HG03460 (cell line): ENCODE data around the gene PCDH1.

Experiments used
- ATAC-seq: cut with Tn5 transposase; IDR thresholded peaks from one replicate; pipeline ENCODE4 v1.9.1; 2021; ENCODE audit not compliant: unreplicated experiment

The PCDH1 gene

GRCh38 chr5:141878186-141878710 is at the start of gene PCDH1:
Gene PCDH1 (minus strand): TSS chr5:141878410. CDS start chr5:141878262, 148 bp downstream.
- ATAC-seq: no peak

GRCh38 chr5:141926434-141926833 is 48.2 kb upstream of the PCDH1 start:
- ATAC-seq: no peak

- peak; percentile 97 for ATAC-seq
Observed at GRCh38 chr5:141923448-141924313, 45.5 kb upstream of the PCDH1 start, which contains the start of gene DELE1. Gene DELE1 (plus strand): TSS chr5:141923871. CDS start chr5:141923942, 71 bp downstream.

GRCh38 chr5:141922827-141923447 is 44.7 kb upstream of the PCDH1 start:
- peak; percentile 7 for ATAC-seq

GRCh38 chr5:141920771-141921170 is 42.6 kb upstream of the PCDH1 start:
- no peak for ATAC-seq

- ATAC-seq: no peak
Observed at GRCh38 chr5:141919218-141920119, 41.3 kb upstream of the PCDH1 start.

GRCh38 chr5:141917760-141918159 is 39.5 kb upstream of the PCDH1 start:
- no peak for ATAC-seq

- no peak for ATAC-seq
Observed at GRCh38 chr5:141916522-141916921, 38.3 kb upstream of the PCDH1 start.

- no peak for ATAC-seq
Observed at GRCh38 chr5:141915881-141916336, 37.7 kb upstream of the PCDH1 start.

GRCh38 chr5:141914797-141915196 is 36.6 kb upstream of the PCDH1 start:
- no peak for ATAC-seq

GRCh38 chr5:141914199-141914743 is 36.1 kb upstream of the PCDH1 start:
- peak; percentile 70 for ATAC-seq

GRCh38 chr5:141913560-141914198 is 35.5 kb upstream of the PCDH1 start:
- no peak for ATAC-seq

GRCh38 chr5:141910271-141910673 is 32.1 kb upstream of the PCDH1 start:
- no peak for ATAC-seq

GRCh38 chr5:141909212-141909611 is 31.0 kb upstream of the PCDH1 start:
- no peak for ATAC-seq

GRCh38 chr5:141908796-141909195 is 30.6 kb upstream of the PCDH1 start:
- ATAC-seq: no peak

GRCh38 chr5:141906972-141907371 is 28.8 kb upstream of the PCDH1 start:
- ATAC-seq: no peak

GRCh38 chr5:141906517-141906916 is 28.3 kb upstream of the PCDH1 start:
- ATAC-seq: no peak

- ATAC-seq: no peak
Observed at GRCh38 chr5:141904551-141904950, 26.3 kb upstream of the PCDH1 start.

- no peak for ATAC-seq
Observed at GRCh38 chr5:141903261-141903660, 25.1 kb upstream of the PCDH1 start.
